Coronary artery (tissue), 2 donors: ENCODE results near the gene IGSF5.
"Not testable (repeated sequence)": the region's sequence is repeated elsewhere in the genome, so short reads cannot be mapped to it uniquely, and the experiment has no call there.

Source experiments
- DNase-seq: peaks from one replicate; pipeline ENCODE4 v3.0.0-alpha.2; 2017; ENCODE audit warnings: low spot score
- H3K27ac ChIP-seq, 2 donors: fragments of 200-600 bp; sonication (generic); one replicate each; pipeline ENCODE4 v1.5.1; 2016 to 2019
- H3K4me3 ChIP-seq: fragments of 200-600 bp; sonication (generic); 2 replicates; pipeline ENCODE4 v1.5.1; 2016; ENCODE audit warnings: mild to moderate bottlenecking, moderate library complexity
- CTCF ChIP-seq: fragments of 200-600 bp; sonication (generic); IDR thresholded peaks from one replicate; pipeline ENCODE4 v1.5.1; 2019; ENCODE audit warnings: antibody characterized with exemption

Gene IGSF5

GRCh38 chr21:39737376-39738000, 7.5 kb upstream of the IGSF5 start:
- no peak for TF ChIP-seq CTCF
- H3K27ac ChIP-seq = no peak overlapping the region
- no peak for DNase-seq
- no peak overlapping the region for H3K4me3 ChIP-seq

- DNase-seq = no peak
- no peak for TF ChIP-seq CTCF
- no peak overlapping the region for H3K27ac ChIP-seq
- no peak overlapping the region for H3K4me3 ChIP-seq
Observed at GRCh38 chr21:39738566-39738965, 6.4 kb upstream of the IGSF5 start.

GRCh38 chr21:39739531-39739930, 5.5 kb upstream of the IGSF5 start:
- DNase-seq = not testable (repeated sequence)

GRCh38 chr21:39742561-39742960, 2.4 kb upstream of the IGSF5 start:
- not testable (repeated sequence) for H3K4me3 ChIP-seq, H3K27ac ChIP-seq, DNase-seq

More at GRCh38 chr21:39739531-39739930, 5.5 kb upstream of the IGSF5 start:
- not testable (repeated sequence) for H3K27ac ChIP-seq, H3K4me3 ChIP-seq

- not testable (repeated sequence) for DNase-seq, H3K27ac ChIP-seq, H3K4me3 ChIP-seq
Observed at GRCh38 chr21:39745332-39745731, 349 bp downstream of the IGSF5 start.

GRCh38 chr21:39750670-39751069, 5.7 kb downstream of the IGSF5 start:
- DNase-seq = no peak
- Histone ChIP-seq H3K4me3 (no peak overlapping the region), H3K27ac (no peak overlapping the region)
- TF ChIP-seq CTCF = no peak

- no peak for TF ChIP-seq CTCF
Observed at GRCh38 chr21:39754811-39755210, 9.8 kb downstream of the IGSF5 start.

GRCh38 chr21:39756285-39756684, 11.3 kb downstream of the IGSF5 start:
- Histone ChIP-seq H3K4me3 (no peak overlapping the region), H3K27ac (no peak overlapping the region)
- DNase-seq = no peak
- TF ChIP-seq CTCF = no peak

More at GRCh38 chr21:39754811-39755210, 9.8 kb downstream of the IGSF5 start:
- H3K4me3 ChIP-seq = no peak overlapping the region
- no peak for DNase-seq
- no peak overlapping the region for H3K27ac ChIP-seq
